ENCODE measurements around the gene MAP2K4. TPM values are rescaled to one million over a fixed set of nuclear protein-coding genes. Genes with fewer than 3 reads are reported as not detected.

The MAP2K4 gene
- total RNA-seq, 1 experiment from 2014 or later, result 24.4 TPM

DNA sequence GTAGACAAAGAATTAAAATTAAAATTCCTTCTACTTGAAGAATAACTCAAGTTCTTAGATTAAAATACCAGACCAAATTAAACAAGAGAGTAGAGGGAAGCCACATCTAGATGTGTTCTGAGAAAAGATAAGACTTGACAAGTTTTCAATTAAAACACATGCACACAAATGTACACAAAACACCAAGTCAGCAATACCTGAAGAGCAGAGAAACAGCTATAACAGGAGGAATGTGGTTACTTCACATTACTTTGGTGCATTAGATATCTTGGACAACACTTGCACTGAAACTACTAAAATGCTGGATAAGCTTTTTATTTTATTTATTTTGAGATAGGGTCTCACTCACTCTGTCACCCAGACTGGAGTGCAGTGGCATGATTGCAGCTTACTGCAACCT lies 113.9 kb downstream of the MAP2K4 start (continued):
- TF ChIP-seq ZNF532 (CRISPR knock-in tag; IDR thresholded peaks at IDR 0.05; ENCODE audit: borderline replicate concordance) (no peak), ZNF263 (CRISPR knock-in tag; IDR thresholded peaks at IDR 0.05; ENCODE audit: low read depth) (no peak), TCF7 (CRISPR knock-in tag; IDR thresholded peaks at IDR 0.05; ENCODE audit: low read depth) (no peak), NFE2L1 (CRISPR knock-in tag; IDR thresholded peaks at IDR 0.05) (no peak), AFF4 (CRISPR knock-in tag; IDR thresholded peaks at IDR 0.05; ENCODE audit: borderline replicate concordance) (no peak)

GRCh38 chr17:12136243-12136642 lies 115.6 kb downstream of the MAP2K4 start:
- ChIA-PET POLR2A (interaction anchor here (0.6 kb wide), 1 partner anchor 817 kb away, joined by 4 read pairs; no protein-coding TSS in a partner anchor), CTCF (no interaction called here)
- ATAC-seq, result no peak
- Mint-ChIP-seq H3K36me3 (peaks cover 43% of the 10 kb centered on the region), H3K4me1 (no peaks in the 10 kb centered on the region), H3K27ac (no peak overlapping the region), H3K9me3 (peaks cover 15% of the 10 kb centered on the region), H3K4me3 (no peak overlapping the region), H3K27me3 (ENCODE audit: low read depth) (no peaks in the 10 kb centered on the region)
- DNase-seq (ENCODE audit: low spot score), result no peak
- no peak for TF ChIP-seq ZBTB21 (CRISPR knock-in tag; IDR thresholded peaks at IDR 0.05; ENCODE audit: borderline replicate concordance)
- no peak for TF ChIP-seq ZNF232 (CRISPR knock-in tag; IDR thresholded peaks at IDR 0.05)
- TF ChIP-seq, protein P1, sequence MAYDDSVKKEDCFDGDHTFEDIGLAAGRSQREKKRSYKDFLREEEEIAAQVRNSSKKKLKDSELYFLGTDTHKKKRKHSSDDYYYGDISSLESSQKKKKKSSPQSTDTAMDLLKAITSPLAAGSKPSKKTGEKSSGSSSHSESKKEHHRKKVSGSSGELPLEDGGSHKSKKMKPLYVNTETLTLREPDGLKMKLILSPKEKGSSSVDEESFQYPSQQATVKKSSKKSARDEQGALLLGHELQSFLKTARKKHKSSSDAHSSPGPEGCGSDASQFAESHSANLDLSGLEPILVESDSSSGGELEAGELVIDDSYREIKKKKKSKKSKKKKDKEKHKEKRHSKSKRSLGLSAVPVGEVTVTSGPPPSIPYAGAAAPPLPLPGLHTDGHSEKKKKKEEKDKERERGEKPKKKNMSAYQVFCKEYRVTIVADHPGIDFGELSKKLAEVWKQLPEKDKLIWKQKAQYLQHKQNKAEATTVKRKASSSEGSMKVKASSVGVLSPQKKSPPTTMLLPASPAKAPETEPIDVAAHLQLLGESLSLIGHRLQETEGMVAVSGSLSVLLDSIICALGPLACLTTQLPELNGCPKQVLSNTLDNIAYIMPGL (CRISPR knock-in tag; IDR thresholded peaks at IDR 0.05), result no peak
- TF ChIP-seq GRHL2 (CRISPR knock-in tag; IDR thresholded peaks at IDR 0.05; ENCODE audit: insufficient replicate concordance, severe bottlenecking), result no peak
- TF ChIP-seq PREB (CRISPR knock-in tag; IDR thresholded peaks at IDR 0.05; ENCODE audit: borderline replicate concordance), result no peak

DNA sequence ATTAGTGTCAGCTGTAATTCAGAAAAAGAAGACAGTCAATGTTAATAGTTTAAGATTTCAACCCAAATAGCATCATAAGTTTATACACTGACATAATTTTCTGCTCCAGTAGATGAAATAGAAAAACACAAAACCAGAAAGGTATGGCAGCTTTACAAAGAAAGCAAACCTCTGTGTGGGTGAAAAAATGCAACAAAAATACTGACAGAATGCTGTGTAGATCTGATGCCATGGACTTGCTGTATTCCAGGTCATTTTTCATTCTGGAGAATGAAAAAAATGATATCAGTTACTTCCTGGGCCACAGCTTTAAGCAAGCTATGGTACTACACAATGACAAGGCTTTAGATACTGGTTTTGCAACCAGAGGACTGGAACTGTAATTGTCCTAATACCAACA lies 116.0 kb downstream of the MAP2K4 start:
- DNase-seq (ENCODE audit: low spot score) (no peak), ATAC-seq (no peak)
- ChIA-PET POLR2A (interaction anchor here (0.6 kb wide), 1 partner anchor 816 kb away, joined by 4 read pairs; no protein-coding TSS in a partner anchor), CTCF (no interaction called here)
- no peak overlapping the region for H3K4me3 Mint-ChIP-seq
- H3K27ac Mint-ChIP-seq, result no peak overlapping the region
- peaks cover 15% of the 10 kb centered on the region for H3K9me3 Mint-ChIP-seq
- H3K4me1 Mint-ChIP-seq, result no peaks in the 10 kb centered on the region
- H3K27me3 Mint-ChIP-seq (ENCODE audit: low read depth), result no peaks in the 10 kb centered on the region
- peaks cover 45% of the 10 kb centered on the region for H3K36me3 Mint-ChIP-seq
- TF ChIP-seq GRHL2 (CRISPR knock-in tag; IDR thresholded peaks at IDR 0.05; ENCODE audit: insufficient replicate concordance, severe bottlenecking) (no peak), KAT7 (CRISPR knock-in tag; IDR thresholded peaks at IDR 0.05; ENCODE audit: borderline replicate concordance) (no peak), E2F1 (CRISPR knock-in tag; IDR thresholded peaks at IDR 0.05) (no peak), NR3C1 (CRISPR knock-in tag; conservative IDR thresholded peaks at IDR 0.05; ENCODE audit: low read depth) (no peak), ZNF671 (CRISPR knock-in tag; IDR thresholded peaks at IDR 0.05) (no peak)
- TF ChIP-seq, protein P2, sequence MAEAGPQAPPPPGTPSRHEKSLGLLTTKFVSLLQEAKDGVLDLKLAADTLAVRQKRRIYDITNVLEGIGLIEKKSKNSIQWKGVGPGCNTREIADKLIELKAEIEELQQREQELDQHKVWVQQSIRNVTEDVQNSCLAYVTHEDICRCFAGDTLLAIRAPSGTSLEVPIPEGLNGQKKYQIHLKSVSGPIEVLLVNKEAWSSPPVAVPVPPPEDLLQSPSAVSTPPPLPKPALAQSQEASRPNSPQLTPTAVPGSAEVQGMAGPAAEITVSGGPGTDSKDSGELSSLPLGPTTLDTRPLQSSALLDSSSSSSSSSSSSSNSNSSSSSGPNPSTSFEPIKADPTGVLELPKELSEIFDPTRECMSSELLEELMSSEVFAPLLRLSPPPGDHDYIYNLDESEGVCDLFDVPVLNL (CRISPR knock-in tag; IDR thresholded peaks at IDR 0.05; ENCODE audit: borderline replicate concordance, low read depth), result no peak
